Caco-2 (cell line): ENCODE data around the gene AKR1B1. TPM values are rescaled to one million over a fixed set of nuclear protein-coding genes. Genes with fewer than 3 reads are reported as not detected.

Source experiments
- BruUV-seq: library from RNA; stranded (reverse); fragments of 400-500 nt; replicated peaks from 2 replicates; lab custom pipeline; 2021; lab: Mats Ljungman, UMichigan
- CTCF ChIA-PET: fragments of 300-600 bp; sonication (Branson Sonifier 250); formaldehyde crosslinking; loops from one replicate; lab custom pipeline; 2022; ENCODE audit warnings: antibody characterized with exemption; lab: Charles Lee
- POLR2A ChIA-PET: fragments of 300-600 bp; sonication (Branson Sonifier 250); formaldehyde crosslinking; loops from one replicate; lab custom pipeline; 2022; ENCODE audit warnings: antibody characterized with exemption; lab: Charles Lee
- DNase-seq, 2 experiments: peaks; one replicate each; pipeline versions ENCODE4 v3.0.0 to v3.0.0-alpha.2; 2020 to 2022
- H3K27me3 ChIP-seq: replicated peaks from 2 replicates; pipeline ENCODE4 v1.6.0; 2011; ENCODE audit warnings: low read length; ENCODE audit not compliant: control insufficient read depth, insufficient read depth
- H3K36me3 ChIP-seq: 2 replicates; pipeline ENCODE4 v1.5.1; 2011; ENCODE audit warnings: low read length; ENCODE audit not compliant: control insufficient read depth, insufficient read depth
- H3K4me1 ChIP-seq: fragments of 250-450 bp; sonication (Bioruptor Pico); 2 replicates; pipeline ENCODE4 v1.5.1; 2020; ENCODE audit warnings: mild to moderate bottlenecking
- H3K4me3 ChIP-seq: 2 replicates; pipeline ENCODE4 v1.5.1; 2011; ENCODE audit warnings: low read depth, mild to moderate bottlenecking, control low read depth, low read length
- H3K9me3 ChIP-seq: fragments of 250-450 bp; sonication (Bioruptor Pico); 2 replicates; pipeline ENCODE4 v1.5.1; 2020; ENCODE audit warnings: mild to moderate bottlenecking, moderate library complexity
- H3K27ac Mint-ChIP-seq: one replicate; pipeline ENCODE4 v1.8.0; 2022; ENCODE audit warnings: mixed read lengths; ENCODE audit not compliant: unreplicated experiment
- H3K27me3 Mint-ChIP-seq: one replicate; pipeline ENCODE4 v1.8.0; 2022; ENCODE audit warnings: mixed read lengths; ENCODE audit not compliant: insufficient read depth, unreplicated experiment
- H3K36me3 Mint-ChIP-seq: one replicate; pipeline ENCODE4 v1.8.0; 2022; ENCODE audit warnings: mild to moderate bottlenecking, mixed read lengths; ENCODE audit not compliant: insufficient read depth, unreplicated experiment
- H3K4me1 Mint-ChIP-seq: one replicate; pipeline ENCODE4 v1.8.0; 2022; ENCODE audit warnings: low read depth, mixed read lengths; ENCODE audit not compliant: unreplicated experiment
- H3K4me3 Mint-ChIP-seq: one replicate; pipeline ENCODE4 v1.8.0; 2022; ENCODE audit warnings: mild to moderate bottlenecking, moderate library complexity, mixed read lengths; ENCODE audit not compliant: unreplicated experiment
- H3K9me3 Mint-ChIP-seq: one replicate; pipeline ENCODE4 v1.8.0; 2022; ENCODE audit warnings: mixed read lengths; ENCODE audit not compliant: unreplicated experiment
- CTCF ChIP-seq, 2 experiments: fragments of 200-600 bp in 1 of 2; IDR thresholded peaks; 1 replicate in 1 of 2; 2 replicates in 1 of 2; pipeline versions ENCODE4 v1.5.1 to v1.8.0; 2011 to 2022; ENCODE audit warnings: antibody characterized with exemption in 1 of 2, control low read depth in 1 of 2, inconsistent platforms in 1 of 2, low read depth in 1 of 2, low read length in 1 of 2, mild to moderate bottlenecking in 1 of 2, moderate library complexity in 1 of 2; ENCODE audit not compliant: insufficient read depth in 1 of 2, severe bottlenecking in 1 of 2, unreplicated experiment in 1 of 2
- intact Hi-C: fragments of 100-400 bp; cut with micrococcal nuclease; formaldehyde crosslinking; loops from one replicate; pipeline ENCODE4 v1.10.0; 2022; ENCODE audit not compliant: unreplicated experiment
- total RNA-seq: library from RNA; stranded (reverse); gene quantifications from 2 replicates; pipeline ENCODE4 v1.2.3, GENCODE V29; 2022

AKR1B1 gene
- total RNA-seq, 1 experiment from 2014 or later = 58.6 TPM

- no peak for TF ChIP-seq CTCF (IDR thresholded peaks at IDR 0.05; ENCODE audit: insufficient read depth in 1 of 2, low read depth in 1 of 2, low read length in 1 of 2, severe bottlenecking in 1 of 2, unreplicated experiment in 1 of 2)
- intact Hi-C loops = no loop called here
- Mint-ChIP-seq H3K27me3 (no peaks in the 10 kb centered on the region), H3K27ac (no peak overlapping the region), H3K4me3 (no peak overlapping the region), H3K4me1 (no peaks in the 10 kb centered on the region), H3K36me3 (peaks cover 5% of the 10 kb centered on the region), H3K9me3 (no peaks in the 10 kb centered on the region)
- ChIA-PET POLR2A (no interaction called here), CTCF (no interaction called here)
- no peaks in the 10 kb centered on the region for H3K4me1 ChIP-seq
- H3K4me3 ChIP-seq = no peak overlapping the region
- BruUV-seq = no TSS peak
- no peaks in the 10 kb centered on the region for H3K27me3 ChIP-seq
- DNase-seq = no peak
- H3K36me3 ChIP-seq = no peaks in the 10 kb centered on the region
- H3K9me3 ChIP-seq = no peaks in the 10 kb centered on the region
Observed at GRCh38 chr7:134448356-134449229, 10.3 kb downstream of the AKR1B1 start.

GRCh38 chr7:134447383-134447782, 11.5 kb downstream of the AKR1B1 start:
- CTCF ChIA-PET = interaction anchor here (1.4 kb wide), 1 partner anchor 15 kb away, joined by 8 read pairs; no protein-coding TSS in a partner anchor
- Mint-ChIP-seq H3K36me3 (peaks cover 5% of the 10 kb centered on the region), H3K4me1 (no peaks in the 10 kb centered on the region), H3K27ac (no peak overlapping the region), H3K4me3 (no peak overlapping the region), H3K9me3 (no peaks in the 10 kb centered on the region), H3K27me3 (no peaks in the 10 kb centered on the region)
- Histone ChIP-seq H3K27me3 (no peaks in the 10 kb centered on the region), H3K36me3 (no peaks in the 10 kb centered on the region), H3K9me3 (no peaks in the 10 kb centered on the region), H3K4me3 (no peak overlapping the region), H3K4me1 (no peaks in the 10 kb centered on the region)
- intact Hi-C loops = no loop called here
- DNase-seq = no peak
- BruUV-seq = no TSS peak
- TF ChIP-seq CTCF (IDR thresholded peaks at IDR 0.05; ENCODE audit: insufficient read depth in 1 of 2, low read depth in 1 of 2, low read length in 1 of 2, severe bottlenecking in 1 of 2, unreplicated experiment in 1 of 2) = no peak
- POLR2A ChIA-PET = no interaction called here

DNA sequence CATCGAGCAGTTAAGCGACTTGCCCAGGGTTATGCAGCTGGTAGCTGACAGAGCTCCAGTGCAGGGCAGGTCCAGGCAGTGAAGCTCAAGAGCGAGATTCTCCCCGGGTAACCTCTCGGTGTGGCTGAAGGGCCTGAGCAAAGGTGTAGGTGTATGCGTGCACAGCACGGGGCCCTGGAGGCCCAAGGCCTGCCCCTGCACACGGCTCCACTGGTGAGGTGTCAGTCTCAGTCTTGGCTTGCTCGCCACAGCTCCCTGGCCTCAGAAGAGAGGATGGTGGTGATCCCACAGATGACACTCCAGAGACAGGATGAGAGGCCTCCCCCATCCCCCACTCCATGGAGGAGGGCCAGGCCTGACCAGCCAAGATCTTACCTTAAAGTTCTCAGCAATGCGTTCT, 12.0 kb downstream of the AKR1B1 start:
- no peaks in the 10 kb centered on the region for H3K27me3 ChIP-seq
- CTCF ChIA-PET = interaction anchor here (1.4 kb wide), 1 partner anchor 14 kb away, joined by 8 read pairs; no protein-coding TSS in a partner anchor
- DNase-seq = no peak
- no peak for TF ChIP-seq CTCF (IDR thresholded peaks at IDR 0.05; ENCODE audit: insufficient read depth in 1 of 2, low read depth in 1 of 2, low read length in 1 of 2, severe bottlenecking in 1 of 2, unreplicated experiment in 1 of 2)
- no peak overlapping the region for H3K4me3 Mint-ChIP-seq
- peaks cover 5% of the 10 kb centered on the region for H3K36me3 Mint-ChIP-seq
- no peaks in the 10 kb centered on the region for H3K4me1 ChIP-seq
- intact Hi-C loops = no loop called here
- H3K27ac Mint-ChIP-seq = no peak overlapping the region
- no peaks in the 10 kb centered on the region for H3K9me3 ChIP-seq
- no peaks in the 10 kb centered on the region for H3K9me3 Mint-ChIP-seq
- H3K27me3 Mint-ChIP-seq = no peaks in the 10 kb centered on the region
- H3K36me3 ChIP-seq = no peaks in the 10 kb centered on the region
- POLR2A ChIA-PET = no interaction called here
- no peaks in the 10 kb centered on the region for H3K4me1 Mint-ChIP-seq
- no TSS peak for BruUV-seq
- no peak overlapping the region for H3K4me3 ChIP-seq
